HG03097 (cell line): Measurements from ENCODE around the gene EIF6.

Experiments
- ATAC-seq: cut with Tn5 transposase; IDR thresholded peaks from one replicate; pipeline ENCODE4 v1.9.1; 2021; ENCODE audit not compliant: unreplicated experiment, low FRiP score

EIF6 gene

GRCh38 chr20:35281506-35282101 lies 3.0 kb downstream of the EIF6 start:
- no peak for ATAC-seq

- ATAC-seq = no peak
Observed at GRCh38 chr20:35280523-35280922, 4.0 kb downstream of the EIF6 start.

DNA sequence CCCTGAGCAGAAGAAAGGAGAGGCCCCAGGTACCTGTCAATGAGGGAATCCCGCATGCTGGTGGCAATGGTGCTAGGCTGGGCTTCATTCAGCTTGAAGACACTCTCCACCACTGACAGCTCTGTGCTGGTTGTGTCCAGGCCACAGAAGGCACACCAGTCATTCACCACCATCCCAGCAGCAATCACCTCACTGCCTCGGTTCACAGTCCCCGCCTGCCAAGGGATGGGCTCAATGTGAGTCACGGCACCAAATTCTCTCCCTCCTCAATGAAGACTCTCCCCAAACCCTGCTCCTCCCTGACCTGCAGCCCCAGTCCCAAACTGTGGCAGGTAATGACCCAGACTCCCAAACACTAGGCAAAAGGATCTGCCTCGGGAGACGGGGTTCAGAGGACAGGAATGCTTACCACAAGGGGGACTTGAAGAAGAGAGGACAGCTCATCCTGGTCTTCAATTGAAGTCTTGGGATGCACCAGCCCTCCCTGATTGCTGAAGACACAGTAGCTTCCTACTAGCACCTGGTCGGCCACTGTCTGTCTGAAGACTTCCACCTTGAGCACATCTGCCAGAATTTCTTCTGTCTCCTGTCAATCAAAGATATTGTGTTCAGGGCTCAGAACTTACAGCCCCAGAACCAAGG lies 4.9 kb downstream of the EIF6 start:
- ATAC-seq = no peak

GRCh38 chr20:35279040-35279439 lies 5.5 kb downstream of the EIF6 start:
- ATAC-seq = no peak

DNA sequence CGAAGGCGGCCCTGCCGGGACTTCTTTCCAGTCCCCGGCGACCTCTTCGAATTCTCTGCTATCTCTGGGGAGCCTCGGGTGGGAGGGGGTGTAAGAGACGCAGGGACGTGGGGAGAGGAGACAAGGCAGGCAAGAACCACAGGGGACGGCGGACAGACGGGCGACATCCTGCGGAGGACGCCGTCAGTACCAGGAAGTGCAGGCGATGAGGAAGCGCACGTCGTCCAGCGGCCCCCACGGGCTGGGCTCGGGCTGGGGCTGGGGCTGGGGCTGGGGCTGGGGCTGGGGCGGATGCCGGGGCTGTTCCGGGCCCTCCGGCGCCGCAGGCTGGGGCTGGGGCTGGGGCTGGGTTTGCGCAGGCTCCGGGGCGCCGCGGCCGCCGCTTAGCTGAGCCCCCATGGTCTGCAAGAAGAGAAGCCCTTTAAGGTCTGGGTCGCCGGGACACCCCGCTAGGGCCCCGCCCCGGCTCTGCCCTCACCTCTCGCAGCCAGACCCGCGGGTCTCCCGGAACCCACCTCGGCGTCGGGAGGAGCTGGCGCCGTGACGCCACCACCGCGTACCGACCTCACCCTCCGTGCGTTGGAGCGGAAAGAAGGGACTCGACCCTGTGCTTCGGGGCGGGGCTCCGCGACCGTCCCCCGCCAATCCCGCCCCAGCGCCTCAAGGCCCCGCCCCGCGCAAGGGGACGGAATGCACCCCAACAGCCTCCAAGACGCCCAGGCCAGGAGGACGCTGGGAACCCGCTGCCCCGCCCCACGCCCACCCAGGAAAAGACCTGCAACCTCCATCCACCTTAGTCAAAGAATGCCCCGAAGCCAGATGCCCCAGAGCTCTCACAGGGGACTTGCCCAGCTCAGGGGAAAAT lies 6.8 kb downstream of the EIF6 start, which contains the start of gene MMP24OS:
Gene MMP24OS, minus strand, starts transcription at position 592 of the 865 bp plus-strand sequence. Its CDS starts 193 bp downstream, at position 399.
- ATAC-seq = peak; percentile 58

GRCh38 chr20:35277127-35277526 lies 7.4 kb downstream of the EIF6 start:
- ATAC-seq = no peak

- ATAC-seq = no peak
Observed at GRCh38 chr20:35276408-35276807, 8.2 kb downstream of the EIF6 start.

DNA sequence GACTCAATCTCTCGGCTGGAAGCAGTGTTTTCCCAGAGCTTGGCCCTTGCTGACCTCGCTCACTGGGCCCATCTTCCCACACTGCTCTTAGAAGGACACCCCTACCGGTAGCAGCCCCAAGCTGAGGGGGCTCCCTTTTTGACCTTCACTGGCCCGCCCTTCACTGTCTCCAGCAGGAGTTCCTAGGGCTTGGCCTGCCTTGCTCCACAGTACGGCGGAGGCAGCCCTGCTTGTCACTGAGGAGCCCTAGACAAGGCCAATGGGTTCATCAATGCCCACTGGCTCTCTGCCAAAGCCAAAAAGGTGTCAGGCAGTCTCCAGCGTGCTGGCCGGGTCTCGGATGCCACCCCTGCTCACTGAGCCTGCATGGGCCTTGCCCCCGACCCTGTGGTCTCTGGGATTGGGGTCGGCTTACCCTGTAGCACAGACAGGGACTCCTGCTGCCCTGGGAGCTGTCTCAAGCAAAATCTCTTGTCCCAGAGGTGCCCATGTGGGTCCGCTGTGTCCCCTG lies 8.8 kb downstream of the EIF6 start:
- no peak for ATAC-seq

- no peak for ATAC-seq
Observed at GRCh38 chr20:35274172-35275092, 10.1 kb downstream of the EIF6 start.

GRCh38 chr20:35273449-35274171 lies 11.0 kb downstream of the EIF6 start:
- ATAC-seq = no peak

DNA sequence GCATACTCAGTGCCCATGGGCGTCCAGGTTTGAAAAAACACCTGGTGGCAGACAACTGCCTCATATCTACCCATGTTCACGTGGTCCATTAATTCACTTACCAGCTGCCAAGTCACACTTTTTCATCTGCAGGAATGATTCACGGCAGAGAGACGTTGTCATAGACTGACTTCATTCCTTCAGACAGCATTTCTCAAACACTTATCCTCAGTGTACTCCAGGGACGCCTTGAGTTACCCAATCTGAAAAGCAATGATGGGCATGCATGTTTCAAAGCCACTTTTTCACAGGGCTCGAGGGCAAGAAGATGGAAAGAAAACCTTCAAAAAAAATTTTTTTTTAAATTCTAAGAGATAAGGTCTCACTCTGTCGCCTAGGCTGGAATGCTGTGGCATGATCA lies 12.7 kb downstream of the EIF6 start:
- ATAC-seq = no peak

GRCh38 chr20:35271073-35271882 lies 13.3 kb downstream of the EIF6 start:
- no peak for ATAC-seq

- no peak for ATAC-seq
Observed at GRCh38 chr20:35270021-35270902, 14.3 kb downstream of the EIF6 start.

DNA sequence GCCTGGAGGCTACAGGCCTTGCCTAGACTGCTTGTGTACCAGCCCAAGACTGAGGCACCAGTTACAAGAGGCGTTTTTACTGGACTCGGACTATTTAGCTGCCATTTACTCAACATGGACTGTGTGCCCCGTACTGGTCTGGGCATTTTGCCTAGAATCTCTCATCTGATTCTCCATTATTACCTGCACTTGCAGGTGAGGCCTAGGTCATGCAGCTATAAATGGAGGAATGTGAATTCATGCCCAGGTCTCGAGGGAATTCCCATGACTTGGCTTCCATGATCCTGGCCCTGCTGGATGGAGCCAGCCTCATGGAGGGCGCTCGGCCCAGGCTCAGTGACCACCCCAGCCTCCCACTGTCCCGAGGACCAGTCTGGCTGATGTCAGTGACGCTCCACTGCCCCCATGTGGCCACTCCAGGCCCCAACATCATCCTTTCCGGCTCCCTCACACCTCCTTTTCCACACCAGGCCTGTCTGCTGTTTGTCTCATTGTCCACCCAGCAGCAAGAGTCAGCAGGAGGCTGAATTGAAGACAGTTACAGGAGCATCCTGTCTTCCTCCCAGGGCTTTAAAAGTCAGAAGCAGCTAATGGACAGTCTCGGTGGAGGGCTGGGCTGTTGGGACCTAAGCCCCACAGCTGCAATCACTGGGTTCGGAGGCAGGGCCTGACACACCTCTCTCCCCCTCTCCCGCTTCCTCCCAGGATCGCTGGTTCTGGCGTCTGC lies 15.4 kb downstream of the EIF6 start:
- ATAC-seq = no peak

DNA sequence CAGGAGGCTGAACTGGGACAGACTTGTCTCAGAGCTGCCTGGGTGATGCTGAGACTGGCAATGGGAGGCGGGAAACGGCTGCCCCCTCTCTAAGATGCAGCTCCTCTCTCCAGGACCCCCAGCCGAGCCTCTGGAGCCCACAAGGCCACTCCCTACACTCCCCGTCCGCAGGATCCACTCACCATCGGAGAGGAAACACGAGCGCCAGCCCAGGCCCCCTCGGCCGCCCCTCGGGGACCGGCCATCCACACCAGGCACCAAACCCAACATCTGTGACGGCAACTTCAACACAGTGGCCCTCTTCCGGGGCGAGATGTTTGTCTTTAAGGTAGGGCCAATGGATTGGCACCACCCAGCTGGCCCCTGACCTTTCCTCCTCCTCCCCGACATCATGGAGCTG lies 17.5 kb downstream of the EIF6 start:
- ATAC-seq = no peak

DNA sequence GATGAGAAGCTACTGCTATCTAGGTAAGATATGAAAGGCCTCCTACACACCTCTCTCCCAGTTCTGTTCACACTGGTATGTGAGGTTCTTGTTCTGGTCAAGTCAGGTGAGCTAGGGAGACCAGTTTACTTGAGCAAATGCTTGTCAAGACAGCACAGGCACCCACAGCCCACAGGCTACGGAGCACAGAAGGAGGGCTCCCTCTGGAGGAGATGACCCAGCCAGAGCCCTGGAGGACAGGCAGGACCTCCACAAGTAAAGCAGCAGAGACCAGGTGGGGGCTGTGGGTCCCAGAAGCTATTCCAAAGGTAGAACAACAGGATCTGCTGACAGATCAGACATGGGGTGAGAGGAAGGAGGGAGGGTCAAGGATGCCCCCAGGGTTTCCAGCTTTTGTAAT lies 19.8 kb downstream of the EIF6 start:
- no peak for ATAC-seq
